ENCODE data around the gene CACNA2D1. TPM values are rescaled to one million over a fixed set of nuclear protein-coding genes. Genes with fewer than 3 reads are reported as not detected.

Gene CACNA2D1
- total and polyA plus RNA-seq, 8 donors: 10.7 to 20.8 (median 16.6) TPM

- intact Hi-C loops (cut with DNase I): no loop called here
- ATAC-seq: no peak
- no peaks in the 10 kb centered on the region for H3K27me3 ChIP-seq
Observed at GRCh38 chr7:82266081-82266480, 177.5 kb downstream of the CACNA2D1 start.

GRCh38 chr7:82264783-82265305, 178.7 kb downstream of the CACNA2D1 start:
- Histone ChIP-seq H3K27ac (no peak overlapping the region), H3K27me3 (no peaks in the 10 kb centered on the region), H3K9me3 (no peaks in the 10 kb centered on the region), H3K36me3 (no peaks in the 10 kb centered on the region), H3K4me3 (no peak overlapping the region), H3K4me1 (no peaks in the 10 kb centered on the region)
- ATAC-seq: no peak
- TF ChIP-seq CTCF (IDR thresholded peaks at IDR 0.05): no peak
- intact Hi-C loops (cut with DNase I): no loop called here
- no peak for DNase-seq

More at GRCh38 chr7:82266081-82266480, 177.5 kb downstream of the CACNA2D1 start:
- Histone ChIP-seq H3K4me1 (no peaks in the 10 kb centered on the region), H3K36me3 (no peaks in the 10 kb centered on the region), H3K9me3 (no peaks in the 10 kb centered on the region), H3K4me3 (no peak overlapping the region), H3K27ac (no peak overlapping the region)
- no peak for DNase-seq
- TF ChIP-seq CTCF (IDR thresholded peaks at IDR 0.05): no peak

GRCh38 chr7:82263920-82264782, 179.4 kb downstream of the CACNA2D1 start:
- Histone ChIP-seq H3K4me1 (no peaks in the 10 kb centered on the region), H3K4me3 (no peak overlapping the region), H3K9me3 (no peaks in the 10 kb centered on the region), H3K36me3 (no peaks in the 10 kb centered on the region), H3K27me3 (no peaks in the 10 kb centered on the region), H3K27ac (no peak overlapping the region)
- intact Hi-C loops (cut with DNase I): no loop called here
- ATAC-seq: no peak
- TF ChIP-seq CTCF (IDR thresholded peaks at IDR 0.05): no peak
- DNase-seq: peak in 2 of 4 donors; percentile 20 to 29

GRCh38 chr7:82258181-82258580, 185.4 kb downstream of the CACNA2D1 start:
- intact Hi-C loops (cut with DNase I): no loop called here
- Histone ChIP-seq H3K27me3 (no peaks in the 10 kb centered on the region), H3K36me3 (no peaks in the 10 kb centered on the region), H3K27ac (no peak overlapping the region), H3K4me3 (no peak overlapping the region), H3K9me3 (no peaks in the 10 kb centered on the region), H3K4me1 (no peaks in the 10 kb centered on the region)
- DNase-seq: no peak
- no peak for TF ChIP-seq CTCF (IDR thresholded peaks at IDR 0.05)
- no peak for ATAC-seq

GRCh38 chr7:82257118-82257695, 186.4 kb downstream of the CACNA2D1 start:
- no peak for ATAC-seq

More at GRCh38 chr7:82257118-82257695, 186.4 kb downstream of the CACNA2D1 start:
- no peak overlapping the region for H3K27ac ChIP-seq
- H3K4me3 ChIP-seq: no peak overlapping the region
- no peak for TF ChIP-seq CTCF (IDR thresholded peaks at IDR 0.05)
- no peaks in the 10 kb centered on the region for H3K36me3 ChIP-seq
- H3K4me1 ChIP-seq: no peaks in the 10 kb centered on the region
- no peak for DNase-seq
- H3K27me3 ChIP-seq: no peaks in the 10 kb centered on the region
- no peaks in the 10 kb centered on the region for H3K9me3 ChIP-seq
- intact Hi-C loops (cut with DNase I): no loop called here
